Measurements from ENCODE around the gene PRKCZ. TPM values are rescaled to one million over a fixed set of nuclear protein-coding genes. Genes with fewer than 3 reads are reported as not detected.

PRKCZ gene
- total RNA-seq, 2 donors from 2014 or later: 50.4 to 72.2 TPM

DNA sequence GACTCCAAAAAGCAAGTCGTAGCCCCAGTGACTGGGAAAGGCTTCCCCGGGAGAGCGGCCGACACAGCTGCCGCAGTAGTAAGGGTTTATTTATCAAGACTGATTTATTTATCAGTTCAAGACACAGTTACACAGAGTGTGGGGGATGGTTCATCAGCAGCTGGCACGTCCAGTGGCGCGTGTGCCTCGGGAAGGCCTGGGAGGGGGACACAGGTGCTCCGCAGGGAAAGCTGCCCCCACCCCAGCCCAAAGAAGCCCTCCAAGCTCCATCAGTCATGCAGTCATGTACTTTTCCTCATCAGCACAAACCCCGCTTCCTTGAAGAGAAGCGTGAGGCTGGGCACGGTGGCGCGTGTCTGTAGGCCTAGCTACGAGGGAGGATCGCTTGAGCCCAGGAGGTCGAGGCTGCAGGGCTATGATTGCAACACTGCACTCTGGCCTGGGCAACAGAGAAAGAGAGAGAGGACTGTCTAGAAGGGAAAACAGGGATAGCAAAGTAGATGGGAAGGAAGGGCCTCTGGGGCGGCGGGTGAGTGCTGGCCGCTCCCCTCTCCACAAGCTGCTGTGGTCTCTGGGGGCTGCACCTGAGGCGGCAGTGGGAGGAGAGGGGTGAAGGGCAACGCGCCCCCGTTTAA lies 53.2 kb downstream of the PRKCZ start:
- Histone ChIP-seq H3K4me1 (no peaks in the 10 kb centered on the region), H3K27ac (no peak overlapping the region), H3K9me3 (no peaks in the 10 kb centered on the region), H3K9ac (ENCODE audit: low read depth in 2 of 2, low read length in 2 of 2) (no peak overlapping the region), H3K27me3 (no peaks in the 10 kb centered on the region), H3K4me3 (no peak overlapping the region), H3K36me3 (no peaks in the 10 kb centered on the region)
- intact Hi-C loops (cut with DNase I): no loop called here
- TF ChIP-seq, protein P1, sequence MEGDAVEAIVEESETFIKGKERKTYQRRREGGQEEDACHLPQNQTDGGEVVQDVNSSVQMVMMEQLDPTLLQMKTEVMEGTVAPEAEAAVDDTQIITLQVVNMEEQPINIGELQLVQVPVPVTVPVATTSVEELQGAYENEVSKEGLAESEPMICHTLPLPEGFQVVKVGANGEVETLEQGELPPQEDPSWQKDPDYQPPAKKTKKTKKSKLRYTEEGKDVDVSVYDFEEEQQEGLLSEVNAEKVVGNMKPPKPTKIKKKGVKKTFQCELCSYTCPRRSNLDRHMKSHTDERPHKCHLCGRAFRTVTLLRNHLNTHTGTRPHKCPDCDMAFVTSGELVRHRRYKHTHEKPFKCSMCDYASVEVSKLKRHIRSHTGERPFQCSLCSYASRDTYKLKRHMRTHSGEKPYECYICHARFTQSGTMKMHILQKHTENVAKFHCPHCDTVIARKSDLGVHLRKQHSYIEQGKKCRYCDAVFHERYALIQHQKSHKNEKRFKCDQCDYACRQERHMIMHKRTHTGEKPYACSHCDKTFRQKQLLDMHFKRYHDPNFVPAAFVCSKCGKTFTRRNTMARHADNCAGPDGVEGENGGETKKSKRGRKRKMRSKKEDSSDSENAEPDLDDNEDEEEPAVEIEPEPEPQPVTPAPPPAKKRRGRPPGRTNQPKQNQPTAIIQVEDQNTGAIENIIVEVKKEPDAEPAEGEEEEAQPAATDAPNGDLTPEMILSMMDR (IDR thresholded peaks at IDR 0.05): no peak
- DNase-seq: no peak

DNA sequence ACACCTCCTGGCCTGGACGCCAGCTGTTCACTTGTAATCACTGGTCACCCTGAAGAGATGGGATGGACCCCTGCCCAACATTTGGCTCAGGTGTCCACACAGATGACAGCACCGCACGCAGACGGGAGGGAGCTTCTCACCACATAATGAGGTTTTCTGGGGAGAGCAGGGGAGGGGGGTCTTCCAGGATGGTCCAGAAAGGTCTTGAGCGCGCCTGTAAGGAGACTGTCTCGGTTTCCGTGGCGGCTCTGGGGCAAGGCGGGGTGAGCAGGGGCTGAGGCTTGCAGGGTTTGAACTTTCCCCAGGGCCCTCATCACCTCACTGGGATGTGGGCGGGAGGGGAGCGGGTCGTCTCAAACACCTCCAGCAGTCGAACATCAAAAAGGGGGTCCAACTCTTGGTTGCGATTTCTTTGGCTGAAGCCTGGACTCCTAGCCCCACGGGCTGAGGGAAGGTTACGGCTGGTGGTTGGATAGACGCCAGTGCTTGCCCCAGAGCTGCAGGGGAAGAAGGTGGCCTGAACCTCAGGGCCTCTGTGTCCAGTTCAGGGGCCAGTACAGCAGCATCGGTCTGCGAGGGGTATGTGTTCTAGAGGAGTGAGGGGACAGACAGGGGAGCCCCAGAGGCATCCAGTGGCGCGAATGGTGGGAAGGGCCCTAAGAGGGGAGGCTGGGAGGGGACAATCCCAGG lies 53.8 kb downstream of the PRKCZ start:
- Histone ChIP-seq H3K27me3 (no peaks in the 10 kb centered on the region), H3K27ac (no peak overlapping the region)

DNA sequence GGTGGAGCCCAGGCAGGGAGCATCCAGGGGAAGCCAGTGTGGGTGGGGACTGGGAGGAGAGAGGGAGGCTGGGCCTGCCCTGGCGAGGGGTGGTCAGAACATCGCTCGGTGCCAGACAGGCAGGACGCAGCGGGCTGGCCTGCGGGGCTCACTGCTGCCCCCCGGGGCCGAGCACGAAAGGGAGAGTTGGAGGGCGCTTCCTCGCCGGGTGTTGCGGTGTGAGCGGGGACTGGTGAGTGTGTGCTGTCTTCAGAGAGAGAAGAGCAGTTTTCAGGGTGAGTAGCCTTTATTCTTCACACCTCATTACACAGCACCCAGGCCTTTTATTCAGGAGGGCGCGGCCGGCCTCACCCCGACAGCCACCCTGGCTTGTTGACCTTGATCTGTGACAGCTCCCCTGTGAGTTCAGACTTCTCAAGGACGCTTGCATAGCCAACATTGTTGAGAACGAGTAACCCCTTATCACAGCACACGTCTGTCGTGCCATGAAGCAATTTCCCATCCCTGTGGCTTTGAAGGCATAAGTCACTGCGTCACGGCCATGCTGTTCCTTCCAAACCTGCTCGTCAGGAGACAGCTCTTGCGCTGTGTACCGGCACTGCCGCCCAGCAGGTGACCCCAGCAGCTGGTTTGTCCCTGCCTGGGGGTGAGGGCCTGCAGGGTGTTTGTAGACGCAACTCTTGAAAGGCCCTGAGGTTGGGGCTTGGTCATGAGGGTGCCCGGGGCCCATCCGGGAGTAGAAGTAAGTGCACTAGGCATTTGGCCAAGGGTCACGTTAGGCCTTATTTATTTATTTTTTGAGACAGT lies 54.6 kb downstream of the PRKCZ start:
- no peak overlapping the region for H3K27ac ChIP-seq
- H3K36me3 ChIP-seq: no peaks in the 10 kb centered on the region
- no peaks in the 10 kb centered on the region for H3K9me3 ChIP-seq
- intact Hi-C loops (cut with DNase I): no loop called here
- H3K4me1 ChIP-seq: no peaks in the 10 kb centered on the region
- no peaks in the 10 kb centered on the region for H3K27me3 ChIP-seq
- H3K4me3 ChIP-seq: no peak overlapping the region
- DNase-seq: no peak
- TF ChIP-seq, protein P1 (IDR thresholded peaks at IDR 0.05): no peak
- no peak overlapping the region for H3K9ac ChIP-seq (ENCODE audit: low read depth in 2 of 2, low read length in 2 of 2)

More for the DNA sequence above, 53.8 kb downstream of the PRKCZ start:
- TF ChIP-seq, protein P1 (IDR thresholded peaks at IDR 0.05): no peak
- H3K36me3 ChIP-seq: no peaks in the 10 kb centered on the region
- H3K4me3 ChIP-seq: no peak overlapping the region
- H3K4me1 ChIP-seq: no peaks in the 10 kb centered on the region
- H3K9ac ChIP-seq (ENCODE audit: low read depth in 2 of 2, low read length in 2 of 2): no peak overlapping the region
- no peaks in the 10 kb centered on the region for H3K9me3 ChIP-seq
- DNase-seq: no peak
- intact Hi-C loops (cut with DNase I): no loop called here

DNA sequence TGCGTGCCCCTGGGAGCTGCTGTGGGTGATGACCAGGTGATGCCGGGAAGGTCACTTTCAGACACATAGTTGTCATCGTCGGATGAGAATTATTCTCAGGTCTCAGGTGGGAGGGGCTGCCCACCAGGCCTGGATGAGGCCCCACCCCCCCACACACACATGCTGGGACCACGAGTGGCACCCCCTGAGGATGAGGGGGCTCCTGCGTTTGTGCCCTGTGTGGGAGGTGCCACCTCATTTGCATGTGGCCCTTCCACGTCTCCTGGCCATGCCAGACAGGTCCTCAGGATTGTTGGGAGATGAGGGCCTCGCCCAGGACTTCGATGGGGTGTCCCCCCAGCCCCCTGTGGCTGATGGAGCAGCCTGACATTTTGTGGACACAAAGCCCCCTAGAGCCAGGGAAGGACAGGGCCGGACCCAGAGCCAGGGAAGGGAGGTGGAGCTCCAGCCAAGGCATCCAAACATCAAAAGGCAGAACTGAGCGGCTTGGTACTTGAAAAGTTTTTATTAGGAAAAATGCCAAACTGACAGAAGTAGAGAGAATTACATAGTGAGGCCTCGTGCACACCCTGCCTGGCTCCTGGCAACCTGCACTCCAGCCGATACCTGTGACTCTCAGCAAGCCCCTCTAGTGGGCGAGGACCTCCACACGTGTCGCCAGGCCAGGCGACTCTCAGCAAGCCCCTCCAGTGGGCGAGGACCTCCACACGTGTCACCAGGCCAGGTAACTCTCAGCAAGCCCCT lies 55.7 kb downstream of the PRKCZ start:
- intact Hi-C loops (cut with DNase I): no loop called here
- DNase-seq: no peak
- H3K9me3 ChIP-seq: no peaks in the 10 kb centered on the region
- no peaks in the 10 kb centered on the region for H3K4me1 ChIP-seq
- H3K36me3 ChIP-seq: no peaks in the 10 kb centered on the region
- no peaks in the 10 kb centered on the region for H3K27me3 ChIP-seq
- TF ChIP-seq, protein P1 (IDR thresholded peaks at IDR 0.05): no peak
- H3K4me3 ChIP-seq: no peak overlapping the region
- H3K27ac ChIP-seq: no peak overlapping the region
- H3K9ac ChIP-seq (ENCODE audit: low read depth in 2 of 2, low read length in 2 of 2): no peak overlapping the region

Data from colonic mucosa (tissue), 4 donors.